Activated CD4-positive, alpha-beta T cell treated with anti-CD3 and anti-CD28 coated beads, Interleukin-2, amount 50 U/mL, for 1 hour (primary cell): ENCODE measurements around the gene FCHSD2.
"Not testable (repeated sequence)": the region's sequence is repeated elsewhere in the genome, so short reads cannot be mapped to it uniquely, and the experiment has no call there.

ENCODE experiments used
- DNase-seq: peaks from one replicate; pipeline ENCODE4 v3.0.0-alpha.2; 2020

The FCHSD2 gene

GRCh38 chr11:73147771-73148681, 5.9 kb upstream of the FCHSD2 start:
- DNase-seq, result no peak

GRCh38 chr11:73145986-73146575, 4.0 kb upstream of the FCHSD2 start:
- no peak for DNase-seq

- no peak for DNase-seq
Measured at GRCh38 chr11:73143126-73143838, 1.2 kb upstream of the FCHSD2 start.

- peak; percentile 55 for DNase-seq
Measured at GRCh38 chr11:73141309-73142127, 600 bp downstream of the FCHSD2 start.

- peak; percentile 15 for DNase-seq
Measured at GRCh38 chr11:73141031-73141308, 1.1 kb downstream of the FCHSD2 start.

DNA sequence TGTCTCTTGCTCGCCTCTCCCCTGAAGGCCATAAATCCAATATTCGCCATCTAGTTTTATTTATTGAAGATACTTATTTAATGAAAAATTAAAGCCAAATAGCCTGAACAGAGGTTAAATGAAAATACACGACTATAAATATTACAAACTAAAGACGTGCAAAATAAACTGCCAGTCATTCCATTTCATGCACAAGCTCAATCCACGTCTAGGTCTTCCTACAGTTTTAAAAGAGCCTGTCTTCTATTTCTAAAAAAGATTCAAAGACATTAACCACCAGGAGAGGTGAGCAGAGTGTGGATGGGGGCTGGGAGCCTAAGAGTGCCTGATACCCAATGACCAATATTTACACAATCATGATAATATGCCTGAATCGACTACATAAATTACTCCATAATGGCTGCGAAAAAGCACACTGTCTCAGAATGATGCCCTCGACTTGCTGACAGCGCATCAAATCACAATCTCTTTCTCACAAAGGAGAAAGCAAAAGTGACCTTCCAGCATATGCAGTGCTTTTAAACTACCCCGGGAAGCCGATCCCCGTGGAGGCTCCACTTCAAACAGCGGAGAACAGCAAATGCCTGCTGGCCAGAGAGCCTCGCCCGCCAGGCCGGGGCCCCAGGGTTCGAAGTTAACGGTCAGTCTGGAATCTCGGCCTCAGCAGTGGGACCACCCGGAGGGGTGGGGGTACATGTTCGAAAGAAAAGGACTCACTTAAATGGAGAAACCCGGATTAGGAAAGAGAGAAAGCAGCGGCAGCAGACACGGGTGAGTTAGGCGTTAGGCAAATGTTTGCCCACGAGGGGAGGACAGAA, 1.7 kb downstream of the FCHSD2 start:
- no peak for DNase-seq

DNA sequence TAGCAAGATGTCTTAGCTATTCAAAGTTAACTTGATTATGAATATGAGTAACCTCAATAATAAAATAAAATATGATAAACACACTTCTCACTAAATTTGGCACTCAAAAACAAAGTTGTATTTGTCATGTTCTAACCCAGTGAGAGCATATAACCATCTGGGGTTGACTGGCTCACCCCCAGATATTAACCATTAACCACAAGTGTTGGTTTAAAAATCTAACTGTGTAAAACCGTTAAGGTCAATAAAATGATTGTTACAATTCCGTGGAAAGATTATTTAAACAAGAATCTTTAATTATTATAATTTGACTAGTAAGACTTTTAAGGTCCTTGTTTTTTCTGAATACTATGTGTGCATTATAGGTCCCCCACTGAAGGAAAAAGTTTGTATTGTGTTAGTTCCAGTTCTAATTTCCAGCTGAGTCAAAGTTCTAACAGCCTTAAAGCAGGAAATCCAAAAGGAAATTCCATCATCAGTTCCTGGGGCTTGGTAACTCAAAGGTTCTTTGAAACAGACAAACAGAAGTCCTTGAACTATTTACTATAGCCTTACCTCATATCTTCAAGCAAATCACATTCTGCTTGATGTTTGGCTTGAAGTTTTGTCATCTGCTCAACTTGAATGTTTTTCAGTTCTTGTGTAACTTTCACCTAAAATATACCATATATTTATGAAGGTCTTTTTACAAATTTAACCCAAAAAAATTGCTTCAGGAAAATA, 2.5 kb downstream of the FCHSD2 start:
- DNase-seq, result no peak

GRCh38 chr11:73137944-73138274, 4.2 kb downstream of the FCHSD2 start:
- no peak for DNase-seq

- no peak for DNase-seq
Measured at GRCh38 chr11:73137262-73137943, 4.7 kb downstream of the FCHSD2 start.

- not testable (repeated sequence) for DNase-seq
Measured at GRCh38 chr11:73136722-73137121, 5.4 kb downstream of the FCHSD2 start.

- no peak for DNase-seq
Measured at GRCh38 chr11:73135346-73136284, 6.5 kb downstream of the FCHSD2 start.

DNA sequence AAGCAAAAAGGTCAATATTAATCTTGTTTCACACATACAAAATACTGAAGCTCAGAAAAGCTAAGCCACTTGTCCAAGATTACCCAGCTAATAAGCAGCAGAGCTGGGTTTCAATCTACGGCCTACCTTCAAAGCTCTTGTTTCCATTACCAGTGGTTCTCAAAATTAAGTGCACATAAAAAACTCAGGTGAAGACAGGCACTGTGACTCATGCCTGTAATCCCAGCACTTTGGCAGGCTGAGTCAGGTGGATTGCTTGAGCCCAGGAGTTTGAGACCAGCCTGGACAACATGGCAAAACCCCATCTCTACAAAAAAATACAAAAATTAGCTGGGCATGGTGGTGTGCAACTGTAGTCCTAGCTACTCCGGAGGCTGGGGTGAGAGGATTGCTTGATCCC, 9.8 kb downstream of the FCHSD2 start:
- DNase-seq, result not testable (repeated sequence)

DNA sequence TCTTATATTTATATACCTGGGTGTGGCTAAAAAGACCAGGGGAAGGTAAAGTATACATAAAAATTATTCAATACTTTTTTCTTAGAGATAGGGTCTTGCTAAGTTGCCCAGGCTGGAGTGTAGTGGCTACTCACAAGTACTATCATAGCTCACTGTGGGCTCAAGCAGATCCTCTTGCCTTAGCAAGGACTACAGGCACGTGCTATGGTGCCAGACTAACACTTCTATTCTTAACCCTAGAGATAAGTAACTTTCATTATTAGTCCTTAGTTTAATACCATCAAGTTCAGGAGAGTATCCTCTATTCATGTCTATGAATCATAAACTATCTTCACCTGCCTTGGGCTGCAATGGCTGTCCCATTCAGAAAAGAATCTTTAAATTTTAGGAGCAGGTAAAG, 11.9 kb downstream of the FCHSD2 start:
- DNase-seq, result no peak

DNA sequence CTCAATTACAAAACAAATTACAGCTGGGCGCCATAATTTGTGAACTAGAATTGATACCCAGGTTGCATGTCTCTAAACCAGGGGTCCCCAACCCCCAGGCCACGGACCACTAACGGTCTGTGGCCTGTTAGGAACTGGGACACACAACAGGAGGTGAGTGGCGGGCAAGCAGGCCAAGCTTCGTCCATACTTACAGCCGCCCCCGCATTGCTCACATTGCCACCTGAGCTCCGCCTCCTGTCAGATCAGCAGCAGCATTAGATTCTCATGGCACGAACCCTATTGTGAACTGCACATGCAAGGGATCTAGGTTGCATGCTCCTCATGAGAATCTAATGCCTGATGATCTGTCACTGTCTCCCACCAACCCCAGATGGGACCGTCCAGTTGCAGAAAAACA, 12.9 kb downstream of the FCHSD2 start:
- no peak for DNase-seq

- DNase-seq, result no peak
Measured at GRCh38 chr11:73126804-73127480, 15.2 kb downstream of the FCHSD2 start.

- DNase-seq, result no peak
Measured at GRCh38 chr11:73124800-73125199, 17.3 kb downstream of the FCHSD2 start.

- not testable (repeated sequence) for DNase-seq
Measured at GRCh38 chr11:73123892-73124291, 18.2 kb downstream of the FCHSD2 start.

- no peak for DNase-seq
Measured at GRCh38 chr11:73121692-73122091, 20.4 kb downstream of the FCHSD2 start.

DNA sequence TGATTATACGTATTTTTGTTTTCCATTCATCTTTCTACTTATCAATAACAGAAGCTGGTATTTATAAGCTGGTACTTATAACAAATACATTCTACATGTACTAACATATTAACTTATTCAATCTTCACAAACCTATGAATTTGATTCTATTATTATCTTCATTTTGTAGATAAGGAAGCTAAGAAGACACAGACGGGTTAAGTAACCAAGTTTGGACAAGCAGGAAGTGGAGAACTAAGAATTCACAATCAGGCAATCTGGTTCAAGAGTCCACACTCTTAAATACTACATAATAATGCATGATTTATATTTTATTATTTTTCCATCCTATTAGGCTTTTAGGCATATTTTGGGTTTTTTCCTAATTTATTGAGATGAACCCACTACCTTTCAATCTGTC, 25.0 kb downstream of the FCHSD2 start:
- DNase-seq, result no peak
